HEK293 (cell line): Measurements from ENCODE around the gene DNMT1.

Source experiments
- ZNF692 ChIP-seq: fragments of 450-650 bp; formaldehyde crosslinking; IDR thresholded peaks from 2 replicates; pipeline ENCODE4 v1.5.1; 2016; ENCODE audit warnings: missing biosample characterization, missing genetic modification characterization
- ZNF792 ChIP-seq: fragments of 450-650 bp; formaldehyde crosslinking; IDR thresholded peaks from 2 replicates; pipeline ENCODE4 v1.5.1; 2016; ENCODE audit warnings: missing biosample characterization, missing genetic modification characterization

- TF ChIP-seq ZNF692 (tag by site-specific recombination), result no peak
- TF ChIP-seq ZNF792 (tag by site-specific recombination), result no peak
Measured at GRCh38 chr19:10107254-10107653, 87.5 kb downstream of the DNMT1 start.
